Choroid plexus epithelial cell (primary cell): ENCODE data around the gene RAVER2.

Experiments used
- DNase-seq: peaks from one replicate; pipeline ENCODE4 v3.0.0-alpha.2; 2010; ENCODE audit warnings: low read depth
- H3K4me3 ChIP-seq: 2 replicates; pipeline ENCODE4 v1.5.1; 2011; ENCODE audit warnings: low read depth, mild to moderate bottlenecking, control low read depth, low read length, moderate library complexity
- CTCF ChIP-seq: conservative IDR thresholded peaks from 2 replicates; pipeline ENCODE4 v1.5.1; 2011; ENCODE audit warnings: low read depth, mild to moderate bottlenecking, control low read depth, inconsistent platforms, low read length, moderate library complexity

RAVER2 gene

GRCh38 chr1:64705591-64705990, 39.3 kb upstream of the RAVER2 start:
- H3K4me3 ChIP-seq = no peak overlapping the region
- DNase-seq = no peak
- no peak for TF ChIP-seq CTCF

- H3K4me3 ChIP-seq = no peak overlapping the region
- no peak for DNase-seq
- TF ChIP-seq CTCF = no peak
Observed at GRCh38 chr1:64711266-64711665, 33.6 kb upstream of the RAVER2 start.

- no peak overlapping the region for H3K4me3 ChIP-seq
- TF ChIP-seq CTCF = no peak
Observed at GRCh38 chr1:64712049-64712448, 32.8 kb upstream of the RAVER2 start.

GRCh38 chr1:64715186-64715585, 29.7 kb upstream of the RAVER2 start:
- no peak overlapping the region for H3K4me3 ChIP-seq
- no peak for TF ChIP-seq CTCF
- DNase-seq = no peak

More at GRCh38 chr1:64712049-64712448, 32.8 kb upstream of the RAVER2 start:
- DNase-seq = no peak

GRCh38 chr1:64721135-64721534, 23.7 kb upstream of the RAVER2 start:
- TF ChIP-seq CTCF = no peak
- no peak for DNase-seq
- H3K4me3 ChIP-seq = no peak overlapping the region

- no peak for DNase-seq
- TF ChIP-seq CTCF = no peak
- no peak overlapping the region for H3K4me3 ChIP-seq
Observed at GRCh38 chr1:64721576-64722145, 23.2 kb upstream of the RAVER2 start.

GRCh38 chr1:64727861-64728260, 17.0 kb upstream of the RAVER2 start:
- H3K4me3 ChIP-seq = no peak overlapping the region
- TF ChIP-seq CTCF = no peak
- no peak for DNase-seq
